Bronchial epithelial cell (primary cell): Measurements from ENCODE around the gene NLGN1. TPM values are rescaled to one million over a fixed set of nuclear protein-coding genes. Genes with fewer than 3 reads are reported as not detected.
A peak's percentile ranks its signal among the peaks of the same experiment; 100 is the strongest.

ENCODE experiments used
- DNase-seq: peaks from one replicate; pipeline ENCODE4 v3.0.0-alpha.2; 2010; ENCODE audit warnings: low read depth
- FAIRE-seq: peaks from 2 replicates; lab custom pipeline; 2011; peaks lifted over from hg19 to GRCh38; lab: Jason Lieb, UNC
- H3K27me3 ChIP-seq: 2 replicates; pipeline ENCODE4 v1.5.1; 2011; ENCODE audit warnings: low read length; ENCODE audit not compliant: control insufficient read depth, insufficient read depth
- H3K36me3 ChIP-seq: 2 replicates; pipeline ENCODE4 v1.5.1; 2011; ENCODE audit warnings: low read length; ENCODE audit not compliant: control insufficient read depth, insufficient read depth
- H3K4me3 ChIP-seq: 2 replicates; pipeline ENCODE4 v1.5.1; 2011; ENCODE audit warnings: mild to moderate bottlenecking, low read depth, low read length, control low read depth
- total RNA-seq: library from RNA; depleted of rRNA; stranded (reverse); fragments of >200 nt; gene quantifications from 2 replicates; pipeline ENCODE4 v1.2.1, GENCODE V29; 2014
- TF ChIP-seq, protein P1 (sequence below): IDR thresholded peaks from 2 replicates; pipeline ENCODE4 v1.5.1; 2011; ENCODE audit warnings: mild to moderate bottlenecking, moderate library complexity, low read length, control low read depth, inconsistent platforms; ENCODE audit not compliant: insufficient read depth, severe bottlenecking

The NLGN1 gene
- total RNA-seq, 1 donor from 2014 or later = under 0.01 TPM

DNA sequence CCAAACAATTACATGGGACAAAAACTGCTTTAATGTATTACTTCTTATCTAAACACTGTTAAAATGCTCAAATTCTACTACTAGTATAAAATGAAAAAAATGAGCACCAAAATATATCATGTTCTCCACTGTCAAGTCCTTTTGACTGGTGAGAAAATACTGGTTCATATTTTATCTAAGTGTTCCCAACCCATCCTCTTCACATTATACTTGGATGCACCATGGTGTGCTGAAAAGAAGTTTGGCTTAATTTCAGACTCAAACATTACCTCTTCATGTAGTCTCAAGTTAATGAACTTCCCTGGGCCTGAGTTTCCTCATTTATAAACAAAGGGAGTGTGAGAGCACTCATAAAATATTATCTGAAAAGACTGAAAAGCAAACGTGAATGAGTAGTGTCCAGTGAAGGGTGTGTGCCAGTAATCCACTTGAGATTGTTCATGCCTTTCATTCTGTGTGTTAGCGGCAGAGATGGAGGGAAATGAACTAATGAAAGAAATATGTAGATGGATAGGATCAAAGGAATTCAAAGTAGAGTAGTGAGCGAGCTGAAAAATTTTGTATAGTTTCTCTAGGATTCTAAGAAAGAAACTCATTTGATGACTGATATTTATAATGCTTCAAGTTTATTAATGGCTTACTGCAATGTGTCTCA is 263.2 kb downstream of the NLGN1 start:
- DNase-seq = peak; percentile 26
- Histone ChIP-seq H3K36me3 (no peaks in the 10 kb centered on the region), H3K27me3 (no peaks in the 10 kb centered on the region), H3K4me3 (no peak overlapping the region)
- no peak for FAIRE-seq
- TF ChIP-seq, protein P1, sequence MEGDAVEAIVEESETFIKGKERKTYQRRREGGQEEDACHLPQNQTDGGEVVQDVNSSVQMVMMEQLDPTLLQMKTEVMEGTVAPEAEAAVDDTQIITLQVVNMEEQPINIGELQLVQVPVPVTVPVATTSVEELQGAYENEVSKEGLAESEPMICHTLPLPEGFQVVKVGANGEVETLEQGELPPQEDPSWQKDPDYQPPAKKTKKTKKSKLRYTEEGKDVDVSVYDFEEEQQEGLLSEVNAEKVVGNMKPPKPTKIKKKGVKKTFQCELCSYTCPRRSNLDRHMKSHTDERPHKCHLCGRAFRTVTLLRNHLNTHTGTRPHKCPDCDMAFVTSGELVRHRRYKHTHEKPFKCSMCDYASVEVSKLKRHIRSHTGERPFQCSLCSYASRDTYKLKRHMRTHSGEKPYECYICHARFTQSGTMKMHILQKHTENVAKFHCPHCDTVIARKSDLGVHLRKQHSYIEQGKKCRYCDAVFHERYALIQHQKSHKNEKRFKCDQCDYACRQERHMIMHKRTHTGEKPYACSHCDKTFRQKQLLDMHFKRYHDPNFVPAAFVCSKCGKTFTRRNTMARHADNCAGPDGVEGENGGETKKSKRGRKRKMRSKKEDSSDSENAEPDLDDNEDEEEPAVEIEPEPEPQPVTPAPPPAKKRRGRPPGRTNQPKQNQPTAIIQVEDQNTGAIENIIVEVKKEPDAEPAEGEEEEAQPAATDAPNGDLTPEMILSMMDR = no peak

- no peak for FAIRE-seq
- TF ChIP-seq, protein P1 = no peak
- Histone ChIP-seq H3K4me3 (no peak overlapping the region), H3K27me3 (no peaks in the 10 kb centered on the region), H3K36me3 (no peaks in the 10 kb centered on the region)
- no peak for DNase-seq
These were observed 266.2 kb downstream of the NLGN1 start for GRCh38 chr3:173663696-173664111.

DNA sequence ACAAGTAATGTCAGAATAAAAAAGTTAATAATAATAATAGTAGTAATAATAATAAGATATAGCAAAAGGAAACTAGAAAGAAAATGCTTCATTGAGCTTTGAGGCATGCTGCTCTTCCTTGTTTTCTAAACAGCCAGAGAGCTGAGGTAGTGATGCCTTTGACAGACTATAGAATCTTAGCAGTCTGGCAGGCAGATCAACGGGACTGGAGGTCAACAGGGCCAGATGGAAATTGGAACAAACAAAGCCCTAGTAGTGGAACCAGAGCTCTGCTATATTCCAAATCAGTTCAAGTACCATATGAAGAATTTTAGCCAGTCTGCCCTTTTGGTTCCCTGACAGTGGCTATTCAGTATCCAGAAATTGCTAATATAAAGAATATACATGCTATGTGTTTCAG is 278.6 kb downstream of the NLGN1 start:
- Histone ChIP-seq H3K36me3 (no peaks in the 10 kb centered on the region), H3K27me3 (no peaks in the 10 kb centered on the region), H3K4me3 (no peak overlapping the region)
- TF ChIP-seq, protein P1 = no peak
- no peak for FAIRE-seq
- DNase-seq = no peak

- Histone ChIP-seq H3K27me3 (no peaks in the 10 kb centered on the region), H3K4me3 (no peak overlapping the region), H3K36me3 (no peaks in the 10 kb centered on the region)
- no peak for FAIRE-seq
- TF ChIP-seq, protein P1 = no peak
- DNase-seq = no peak
These were observed 283.7 kb downstream of the NLGN1 start for GRCh38 chr3:173681188-173681678.

DNA sequence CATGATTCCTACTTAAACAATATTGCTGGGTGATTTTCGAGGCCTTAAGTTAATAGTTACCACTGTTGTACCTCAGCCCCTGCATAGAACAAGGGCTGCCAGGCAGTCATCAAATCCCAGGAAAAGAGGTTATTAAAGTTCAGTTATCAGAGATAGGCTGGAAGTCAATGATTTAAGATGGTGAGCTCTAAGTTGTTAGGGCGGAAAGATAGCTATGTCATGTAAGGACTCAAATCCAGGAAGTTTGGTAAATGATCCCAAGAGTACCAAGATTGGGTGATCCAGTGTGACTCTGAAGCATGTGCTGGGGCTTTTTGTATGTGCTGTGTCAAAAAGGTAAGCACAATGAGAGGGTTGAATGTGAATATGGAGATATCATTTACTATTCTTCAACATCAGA is 287.9 kb downstream of the NLGN1 start:
- DNase-seq (no peak), FAIRE-seq (no peak)
- TF ChIP-seq, protein P1 = no peak
- no peaks in the 10 kb centered on the region for H3K36me3 ChIP-seq
- H3K4me3 ChIP-seq = no peak overlapping the region
- no peaks in the 10 kb centered on the region for H3K27me3 ChIP-seq
